HepG2 (cell line): ENCODE results near the gene NKD1. TPM values are rescaled to one million over a fixed set of nuclear protein-coding genes. Genes with fewer than 3 reads are reported as not detected.
A peak's percentile ranks its signal among the peaks of the same experiment; 100 is the strongest.

Experiments used
- FOXK1 ChIP-seq: sonication (generic); formaldehyde crosslinking; IDR thresholded peaks from 2 replicates; pipeline ENCODE4 v1.4.0; 2020; ENCODE audit warnings: low read depth, missing genetic modification reagents, borderline replicate concordance
- IRF2 ChIP-seq: IDR thresholded peaks from 2 replicates; pipeline ENCODE4 v1.6.1; 2018; ENCODE audit warnings: missing genetic modification reagents, missing compliant biosample characterization
- MED1 ChIP-seq: sonication (generic); formaldehyde crosslinking; IDR thresholded peaks from 2 replicates; pipeline ENCODE4 v1.4.0; 2020; ENCODE audit warnings: missing genetic modification reagents
- MIER3 ChIP-seq: IDR thresholded peaks from 2 replicates; pipeline ENCODE4 v1.6.1; 2016; ENCODE audit warnings: missing compliant biosample characterization, borderline replicate concordance
- NR0B2 ChIP-seq: sonication (generic); formaldehyde crosslinking; IDR thresholded peaks from 2 replicates; pipeline ENCODE4 v1.4.0; 2020; ENCODE audit warnings: mild to moderate bottlenecking, missing genetic modification reagents
- NR2C2 ChIP-seq: sonication (generic); formaldehyde crosslinking; IDR thresholded peaks from 2 replicates; pipeline ENCODE4 v1.4.0; 2020; ENCODE audit warnings: missing genetic modification reagents, mild to moderate bottlenecking, moderate library complexity, borderline replicate concordance
- PRDM10 ChIP-seq: sonication (generic); formaldehyde crosslinking; IDR thresholded peaks from 2 replicates; pipeline ENCODE4 v1.4.0; 2020; ENCODE audit warnings: low read depth, missing genetic modification reagents
- RFX1 ChIP-seq: fragments of 450-650 bp; IDR thresholded peaks from 2 replicates; pipeline ENCODE4 v1.6.1; 2017
- RXRA ChIP-seq: sonication (generic); formaldehyde crosslinking; IDR thresholded peaks from 2 replicates; pipeline ENCODE4 v1.5.1; 2020; ENCODE audit warnings: missing genetic modification reagents
- SAP130 ChIP-seq: IDR thresholded peaks from 2 replicates; pipeline ENCODE4 v1.6.1; 2016; ENCODE audit warnings: low read depth
- TBX2 ChIP-seq: sonication (generic); formaldehyde crosslinking; IDR thresholded peaks from 2 replicates; pipeline ENCODE4 v1.5.0; 2020; ENCODE audit warnings: missing genetic modification reagents, mild to moderate bottlenecking, borderline replicate concordance
- ZFX ChIP-seq: sonication (generic); formaldehyde crosslinking; IDR thresholded peaks from 2 replicates; pipeline ENCODE4 v1.4.0; 2020; ENCODE audit warnings: mild to moderate bottlenecking, low read depth, missing genetic modification reagents, moderate library complexity
- ZNF205 ChIP-seq: IDR thresholded peaks from 2 replicates; pipeline ENCODE4 v1.6.1; 2018; ENCODE audit warnings: missing biosample characterization, missing genetic modification reagents
- polyA plus RNA-seq, 8 experiments: library from polyadenylated mRNA; depleted of rRNA in 3 of 8; stranded (reverse) in 7 of 8; unstranded in 1 of 8; fragments of >200 nt; fragmentation: Illumina TruSeq in 4 of 8; extraction: Trizol in 4 of 8; gene quantifications; 2 replicates each; pipeline versions ENCODE4 v1.2.1 to v1.2.3, GENCODE V29; 2011 to 2016; ENCODE audit warnings: low read depth in 4 of 8, missing spikeins in 1 of 8, mixed read lengths in 1 of 8; ENCODE audit not compliant: insufficient read depth in 1 of 8
- total RNA-seq, 5 experiments: library from RNA; depleted of rRNA; stranded (reverse); fragments of >200 nt; fragmentation: Illumina TruSeq; extraction: Trizol; gene quantifications; 2 replicates each; pipeline ENCODE4 v1.2.3, GENCODE V29; 2016; ENCODE audit warnings: low read depth in 1 of 5
- TF ChIP-seq, protein P1 (sequence below): sonication (generic); formaldehyde crosslinking; conservative IDR thresholded peaks from 2 replicates; pipeline ENCODE4 v1.4.0; 2020; ENCODE audit warnings: missing genetic modification reagents
- TF ChIP-seq, protein P2 (sequence below): sonication (generic); formaldehyde crosslinking; IDR thresholded peaks from 2 replicates; pipeline ENCODE4 v1.5.0; 2020; ENCODE audit warnings: mild to moderate bottlenecking, missing genetic modification reagents, borderline replicate concordance
- TF ChIP-seq, protein P3 (sequence below): sonication (generic); formaldehyde crosslinking; IDR thresholded peaks from 2 replicates; pipeline ENCODE4 v1.8.0; 2022; ENCODE audit warnings: missing genetic modification reagents, mild to moderate bottlenecking, moderate library complexity, borderline replicate concordance

Gene NKD1
- total and polyA plus RNA-seq, 2 of the 13 experiments (the other 11 are each of a cell fraction or from before 2014, with no cell fraction given), result 70.4 to 121 TPM

GRCh38 chr16:50502616-50503011, 45.6 kb upstream of the NKD1 start (continued):
- peak; percentile 75; the same call in 1 of the 2 replicates for TF ChIP-seq RXRA
- TF ChIP-seq NR0B2 (CRISPR knock-in tag), result no peak
- peak; percentile 45; the same call in 1 of the 2 replicates for TF ChIP-seq IRF2
- no peak for TF ChIP-seq RFX1
- TF ChIP-seq MIER3, result peak; percentile 27; the same call in 1 of the 2 replicates
- TF ChIP-seq, protein P1, sequence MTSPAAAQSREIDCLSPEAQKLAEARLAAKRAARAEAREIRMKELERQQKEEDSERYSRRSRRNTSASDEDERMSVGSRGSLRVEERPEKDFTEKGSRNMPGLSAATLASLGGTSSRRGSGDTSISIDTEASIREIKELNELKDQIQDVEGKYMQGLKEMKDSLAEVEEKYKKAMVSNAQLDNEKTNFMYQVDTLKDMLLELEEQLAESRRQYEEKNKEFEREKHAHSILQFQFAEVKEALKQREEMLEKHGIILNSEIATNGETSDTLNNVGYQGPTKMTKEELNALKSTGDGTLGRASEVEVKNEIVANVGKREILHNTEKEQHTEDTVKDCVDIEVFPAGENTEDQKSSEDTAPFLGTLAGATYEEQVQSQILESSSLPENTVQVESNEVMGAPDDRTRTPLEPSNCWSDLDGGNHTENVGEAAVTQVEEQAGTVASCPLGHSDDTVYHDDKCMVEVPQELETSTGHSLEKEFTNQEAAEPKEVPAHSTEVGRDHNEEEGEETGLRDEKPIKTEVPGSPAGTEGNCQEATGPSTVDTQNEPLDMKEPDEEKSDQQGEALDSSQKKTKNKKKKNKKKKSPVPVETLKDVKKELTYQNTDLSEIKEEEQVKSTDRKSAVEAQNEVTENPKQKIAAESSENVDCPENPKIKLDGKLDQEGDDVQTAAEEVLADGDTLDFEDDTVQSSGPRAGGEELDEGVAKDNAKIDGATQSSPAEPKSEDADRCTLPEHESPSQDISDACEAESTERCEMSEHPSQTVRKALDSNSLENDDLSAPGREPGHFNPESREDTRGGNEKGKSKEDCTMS, result no peak
- 0 out of 2 replicates have a peak, but pooled peaks have one; percentile 32 for TF ChIP-seq PRDM10 (CRISPR knock-in tag)
- peak; percentile 78; the same call in 1 of the 2 replicates for TF ChIP-seq FOXK1 (CRISPR knock-in tag)
- peak; percentile 89 for TF ChIP-seq MED1 (CRISPR knock-in tag)
- TF ChIP-seq, protein P2, sequence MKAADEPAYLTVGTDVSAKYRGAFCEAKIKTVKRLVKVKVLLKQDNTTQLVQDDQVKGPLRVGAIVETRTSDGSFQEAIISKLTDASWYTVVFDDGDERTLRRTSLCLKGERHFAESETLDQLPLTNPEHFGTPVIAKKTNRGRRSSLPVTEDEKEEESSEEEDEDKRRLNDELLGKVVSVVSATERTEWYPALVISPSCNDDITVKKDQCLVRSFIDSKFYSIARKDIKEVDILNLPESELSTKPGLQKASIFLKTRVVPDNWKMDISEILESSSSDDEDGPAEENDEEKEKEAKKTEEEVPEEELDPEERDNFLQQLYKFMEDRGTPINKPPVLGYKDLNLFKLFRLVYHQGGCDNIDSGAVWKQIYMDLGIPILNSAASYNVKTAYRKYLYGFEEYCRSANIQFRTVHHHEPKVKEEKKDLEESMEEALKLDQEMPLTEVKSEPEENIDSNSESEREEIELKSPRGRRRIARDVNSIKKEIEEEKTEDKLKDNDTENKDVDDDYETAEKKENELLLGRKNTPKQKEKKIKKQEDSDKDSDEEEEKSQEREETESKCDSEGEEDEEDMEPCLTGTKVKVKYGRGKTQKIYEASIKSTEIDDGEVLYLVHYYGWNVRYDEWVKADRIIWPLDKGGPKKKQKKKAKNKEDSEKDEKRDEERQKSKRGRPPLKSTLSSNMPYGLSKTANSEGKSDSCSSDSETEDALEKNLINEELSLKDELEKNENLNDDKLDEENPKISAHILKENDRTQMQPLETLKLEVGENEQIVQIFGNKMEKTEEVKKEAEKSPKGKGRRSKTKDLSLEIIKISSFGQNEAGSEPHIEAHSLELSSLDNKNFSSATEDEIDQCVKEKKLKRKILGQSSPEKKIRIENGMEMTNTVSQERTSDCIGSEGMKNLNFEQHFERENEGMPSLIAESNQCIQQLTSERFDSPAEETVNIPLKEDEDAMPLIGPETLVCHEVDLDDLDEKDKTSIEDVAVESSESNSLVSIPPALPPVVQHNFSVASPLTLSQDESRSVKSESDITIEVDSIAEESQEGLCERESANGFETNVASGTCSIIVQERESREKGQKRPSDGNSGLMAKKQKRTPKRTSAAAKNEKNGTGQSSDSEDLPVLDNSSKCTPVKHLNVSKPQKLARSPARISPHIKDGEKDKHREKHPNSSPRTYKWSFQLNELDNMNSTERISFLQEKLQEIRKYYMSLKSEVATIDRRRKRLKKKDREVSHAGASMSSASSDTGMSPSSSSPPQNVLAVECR, result peak; percentile 19; the same call in 1 of the 2 replicates
- TF ChIP-seq ZNF205 (CRISPR knock-in tag), result 0 out of 2 replicates have a peak, but pooled peaks have one; percentile 19
- TF ChIP-seq TBX2 (CRISPR knock-in tag), result peak; percentile 86
- TF ChIP-seq, protein P3, sequence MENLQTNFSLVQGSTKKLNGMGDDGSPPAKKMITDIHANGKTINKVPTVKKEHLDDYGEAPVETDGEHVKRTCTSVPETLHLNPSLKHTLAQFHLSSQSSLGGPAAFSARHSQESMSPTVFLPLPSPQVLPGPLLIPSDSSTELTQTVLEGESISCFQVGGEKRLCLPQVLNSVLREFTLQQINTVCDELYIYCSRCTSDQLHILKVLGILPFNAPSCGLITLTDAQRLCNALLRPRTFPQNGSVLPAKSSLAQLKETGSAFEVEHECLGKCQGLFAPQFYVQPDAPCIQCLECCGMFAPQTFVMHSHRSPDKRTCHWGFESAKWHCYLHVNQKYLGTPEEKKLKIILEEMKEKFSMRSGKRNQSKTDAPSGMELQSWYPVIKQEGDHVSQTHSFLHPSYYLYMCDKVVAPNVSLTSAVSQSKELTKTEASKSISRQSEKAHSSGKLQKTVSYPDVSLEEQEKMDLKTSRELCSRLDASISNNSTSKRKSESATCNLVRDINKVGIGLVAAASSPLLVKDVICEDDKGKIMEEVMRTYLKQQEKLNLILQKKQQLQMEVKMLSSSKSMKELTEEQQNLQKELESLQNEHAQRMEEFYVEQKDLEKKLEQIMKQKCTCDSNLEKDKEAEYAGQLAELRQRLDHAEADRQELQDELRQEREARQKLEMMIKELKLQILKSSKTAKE (CRISPR knock-in tag), result peak; percentile 35; the same call in 1 of the 2 replicates
- TF ChIP-seq ZFX (CRISPR knock-in tag), result peak; percentile 51; the same call in 1 of the 2 replicates
- TF ChIP-seq SAP130 (CRISPR knock-in tag), result peak; percentile 52
- peak; percentile 53; the same call in 1 of the 2 replicates for TF ChIP-seq NR2C2 (CRISPR knock-in tag)
